IPS-20b (cell line): ENCODE measurements around the gene UGP2.
"Not testable (repeated sequence)": the region's sequence is repeated elsewhere in the genome, so short reads cannot be mapped to it uniquely, and the experiment has no call there.

Experiments
- H3K27ac ChIP-seq: one replicate; pipeline ENCODE4 v1.5.1; 2013; ENCODE audit warnings: low read length
- H3K27me3 ChIP-seq: 2 replicates; pipeline ENCODE4 v1.6.1; 2013; ENCODE audit warnings: mild to moderate bottlenecking, low read length, inconsistent platforms; ENCODE audit not compliant: insufficient read depth
- H3K36me3 ChIP-seq: 2 replicates; pipeline ENCODE4 v1.6.1; 2013; ENCODE audit warnings: low read depth, mild to moderate bottlenecking, inconsistent platforms, low read length, moderate library complexity; ENCODE audit not compliant: insufficient read depth
- H3K4me1 ChIP-seq: 2 replicates; pipeline ENCODE4 v1.6.1; 2013; ENCODE audit warnings: mild to moderate bottlenecking, control low read depth, inconsistent platforms, low read length, moderate library complexity; ENCODE audit not compliant: insufficient read depth
- H3K4me3 ChIP-seq: 2 replicates; pipeline ENCODE4 v1.5.1; 2013; ENCODE audit warnings: mild to moderate bottlenecking, low read length, inconsistent platforms
- H3K9ac ChIP-seq: 2 replicates; pipeline ENCODE4 v1.6.1; 2013; ENCODE audit warnings: low read depth, mild to moderate bottlenecking, inconsistent platforms, low read length, moderate library complexity
- H3K9me3 ChIP-seq: 2 replicates; pipeline ENCODE4 v1.6.1; 2013; ENCODE audit warnings: mild to moderate bottlenecking, low read depth, low read length, inconsistent platforms; ENCODE audit not compliant: insufficient read depth

UGP2 gene

DNA sequence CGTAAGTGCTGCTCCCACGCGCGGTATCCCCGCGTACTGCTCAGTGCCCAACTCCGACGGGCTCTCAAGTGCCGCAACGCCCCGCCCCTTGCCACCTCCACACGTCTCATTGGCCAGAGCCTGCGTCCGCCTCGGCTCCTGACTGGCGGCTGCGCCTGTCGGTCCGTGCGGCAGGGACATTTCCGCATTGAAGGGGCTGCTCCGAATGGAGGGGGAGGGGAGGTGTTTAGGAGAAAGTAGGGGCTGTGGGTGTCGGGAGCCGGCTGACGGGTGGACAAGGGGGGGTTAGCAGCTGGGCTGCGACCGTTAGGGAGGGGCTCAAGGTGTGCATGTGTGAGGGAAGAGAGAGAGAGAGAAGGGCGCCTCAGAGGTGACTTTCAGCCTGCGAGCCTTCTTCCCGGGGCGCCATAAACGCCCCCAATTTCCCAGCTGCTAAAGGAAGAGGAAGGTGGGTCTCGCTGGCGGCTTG, 877 bp upstream of the UGP2 start:
- H3K27me3 ChIP-seq, result no peaks in the 10 kb centered on the region
- no peaks in the 10 kb centered on the region for H3K9me3 ChIP-seq
- H3K36me3 ChIP-seq, result peaks cover 19% of the 10 kb centered on the region
- peak overlapping the region; percentile 84 for H3K4me3 ChIP-seq
- peaks cover 10% of the 10 kb centered on the region; the same call in 1 of the 2 replicates for H3K4me1 ChIP-seq
- peak overlapping the region; percentile 90 for H3K9ac ChIP-seq
- H3K27ac ChIP-seq, result peak overlapping the region; percentile 95

- no peaks in the 10 kb centered on the region for H3K9me3 ChIP-seq
- H3K4me1 ChIP-seq, result peaks cover 25% of the 10 kb centered on the region; the same call in 1 of the 2 replicates
- H3K9ac ChIP-seq, result peak overlapping the region; percentile 90
- H3K36me3 ChIP-seq, result peaks cover 19% of the 10 kb centered on the region
- no peaks in the 10 kb centered on the region for H3K27me3 ChIP-seq
- H3K27ac ChIP-seq, result peak overlapping the region; percentile 34
- H3K4me3 ChIP-seq, result peak overlapping the region; percentile 84
Measured at GRCh38 chr2:63842149-63843061, 709 bp downstream of the UGP2 start.

DNA sequence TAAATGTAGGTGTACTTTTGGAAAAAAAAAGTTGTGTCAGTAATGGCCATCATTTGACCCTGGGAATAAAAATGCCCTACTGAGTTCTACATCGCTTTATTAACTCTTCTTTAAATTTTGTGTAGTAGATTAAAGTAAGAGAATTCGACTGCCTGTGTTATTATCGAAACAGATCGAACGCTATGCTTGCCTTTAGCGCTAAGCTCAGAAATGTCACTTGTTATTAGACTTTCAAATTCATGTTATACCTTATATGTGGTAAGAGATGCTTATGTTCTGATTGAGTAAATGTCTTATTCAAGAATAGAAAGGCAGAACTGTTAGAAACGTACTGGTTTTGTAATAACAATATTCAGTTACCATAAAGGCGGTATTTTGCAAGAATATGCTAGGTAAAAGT, 1.4 kb downstream of the UGP2 start:
- Histone ChIP-seq H3K4me3 (peak overlapping the region; percentile 84), H3K9me3 (no peaks in the 10 kb centered on the region), H3K36me3 (peaks cover 19% of the 10 kb centered on the region), H3K4me1 (peaks cover 29% of the 10 kb centered on the region; the same call in 1 of the 2 replicates), H3K9ac (peak overlapping the region; percentile 90), H3K27me3 (no peaks in the 10 kb centered on the region), H3K27ac (peak overlapping the region; percentile 34)

DNA sequence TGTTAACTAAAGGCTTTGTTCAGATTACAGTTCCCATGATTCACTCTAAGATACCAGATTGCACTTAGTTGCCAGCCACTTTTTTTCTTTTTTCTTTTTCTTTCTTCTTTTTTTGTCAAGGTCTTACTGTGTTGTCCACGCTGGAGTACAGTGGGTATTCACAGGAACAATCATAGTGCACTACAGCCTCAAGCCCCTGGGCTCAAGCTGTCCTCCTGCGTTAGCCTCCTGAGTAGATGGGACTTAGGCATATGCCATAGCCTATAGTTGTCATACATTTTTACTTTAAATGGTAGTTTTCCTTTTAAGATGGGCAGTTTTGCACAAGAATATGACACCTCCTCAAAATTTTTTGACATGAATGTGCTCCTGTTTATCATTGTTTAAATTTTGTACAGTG, 2.1 kb downstream of the UGP2 start:
- peaks cover 32% of the 10 kb centered on the region; the same call in 1 of the 2 replicates for H3K4me1 ChIP-seq
- H3K27me3 ChIP-seq, result no peaks in the 10 kb centered on the region
- no peaks in the 10 kb centered on the region for H3K9me3 ChIP-seq
- H3K36me3 ChIP-seq, result peaks cover 19% of the 10 kb centered on the region
- peak overlapping the region; percentile 84 for H3K4me3 ChIP-seq
- peak overlapping the region; percentile 90 for H3K9ac ChIP-seq
- peak overlapping the region; percentile 7 for H3K27ac ChIP-seq

GRCh38 chr2:63844616-63845015, 2.9 kb downstream of the UGP2 start:
- H3K27me3 ChIP-seq, result no peaks in the 10 kb centered on the region
- peaks cover 31% of the 10 kb centered on the region; the same call in 1 of the 2 replicates for H3K4me1 ChIP-seq
- peak overlapping the region; percentile 84 for H3K4me3 ChIP-seq
- no peaks in the 10 kb centered on the region for H3K9me3 ChIP-seq
- peaks cover 19% of the 10 kb centered on the region for H3K36me3 ChIP-seq
- H3K27ac ChIP-seq, result peak overlapping the region; percentile 7
- H3K9ac ChIP-seq, result peak overlapping the region; percentile 90

- H3K4me1 ChIP-seq, result peaks cover 37% of the 10 kb centered on the region
- H3K9me3 ChIP-seq, result no peaks in the 10 kb centered on the region
- H3K9ac ChIP-seq, result peak overlapping the region; percentile 90; the same call in 1 of the 2 replicates
- H3K36me3 ChIP-seq, result peaks cover 21% of the 10 kb centered on the region
- peak overlapping the region; percentile 52 for H3K27ac ChIP-seq
- H3K4me3 ChIP-seq, result peak overlapping the region; percentile 84
- H3K27me3 ChIP-seq, result no peaks in the 10 kb centered on the region
Measured at GRCh38 chr2:63845866-63846265, 4.2 kb downstream of the UGP2 start.

GRCh38 chr2:63846487-63846886, 4.8 kb downstream of the UGP2 start:
- H3K36me3 ChIP-seq, result peaks cover 27% of the 10 kb centered on the region
- peak overlapping the region; percentile 52 for H3K27ac ChIP-seq
- H3K9ac ChIP-seq, result peak overlapping the region; percentile 90
- H3K27me3 ChIP-seq, result no peaks in the 10 kb centered on the region
- H3K4me3 ChIP-seq, result peak overlapping the region; percentile 84
- no peaks in the 10 kb centered on the region for H3K9me3 ChIP-seq
- peaks cover 43% of the 10 kb centered on the region for H3K4me1 ChIP-seq

DNA sequence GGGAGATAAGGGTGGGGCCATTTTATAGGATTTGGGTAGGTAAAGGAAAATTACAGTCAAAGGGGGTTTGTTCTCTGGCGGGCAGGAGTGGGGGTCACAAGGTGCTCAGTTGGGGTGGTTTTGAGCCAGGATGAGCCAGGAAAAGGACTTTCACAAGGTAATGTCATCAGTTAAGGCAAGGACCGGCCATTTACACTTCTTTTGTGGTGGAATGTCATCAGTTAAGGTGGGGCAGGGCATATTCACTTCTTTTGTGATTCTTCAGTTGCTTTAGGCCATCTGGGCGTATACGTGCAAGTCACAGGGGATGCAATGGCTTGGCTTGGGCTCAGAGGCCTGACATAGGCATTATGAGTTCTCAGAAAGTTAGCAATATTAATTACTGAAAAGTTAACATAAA, 5.9 kb downstream of the UGP2 start:
- H3K9me3 ChIP-seq, H3K27me3 ChIP-seq: not testable (repeated sequence)
- peaks cover 38% of the 10 kb centered on the region for H3K36me3 ChIP-seq
- peaks cover 54% of the 10 kb centered on the region for H3K4me1 ChIP-seq
- peak overlapping the region; percentile 74 for H3K27ac ChIP-seq
- peak overlapping the region; percentile 84 for H3K4me3 ChIP-seq
- peak overlapping the region; percentile 90; the same call in 1 of the 2 replicates for H3K9ac ChIP-seq

DNA sequence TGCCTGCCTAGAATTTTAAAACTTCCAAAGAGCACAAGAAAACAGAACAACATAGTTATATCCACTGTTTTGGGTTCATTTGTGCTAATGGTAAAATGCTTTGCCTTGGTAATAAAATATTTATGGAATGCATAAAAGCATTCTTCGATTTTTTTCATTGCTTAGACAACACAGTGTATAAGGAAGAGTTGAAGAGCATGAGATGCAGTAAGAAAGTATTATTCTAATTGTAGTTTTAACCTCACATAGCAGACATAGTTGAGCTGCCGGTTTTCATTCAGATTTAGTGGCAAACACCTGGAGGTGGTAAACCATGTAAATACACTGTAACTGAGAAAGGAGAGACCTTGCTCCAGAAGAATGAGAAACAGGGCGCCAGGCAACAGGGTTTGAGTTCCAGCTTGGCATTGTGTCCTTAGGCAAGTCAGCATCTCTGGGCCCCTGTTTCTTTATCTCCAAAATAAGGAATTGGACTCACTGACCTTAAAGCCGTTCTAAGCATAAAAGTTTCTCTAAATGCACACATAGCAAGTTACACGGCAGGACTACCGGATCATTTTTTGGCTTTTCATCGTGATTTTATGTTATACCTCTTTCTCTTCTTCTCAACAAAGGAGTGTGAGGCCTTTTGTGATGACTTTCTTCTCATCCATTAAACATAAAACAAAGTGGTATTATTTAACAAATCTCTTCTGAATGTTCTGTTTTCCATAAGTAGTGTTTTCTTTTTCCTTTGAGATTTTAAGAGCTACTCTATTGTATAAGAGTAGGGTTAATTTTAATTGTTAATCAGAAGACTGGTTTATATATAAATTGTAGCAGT, 7.9 kb downstream of the UGP2 start:
- H3K27ac ChIP-seq, result peak overlapping the region; percentile 86
- H3K4me3 ChIP-seq, result peak overlapping the region; percentile 59
- peak overlapping the region; percentile 84 for H3K9ac ChIP-seq
- no peaks in the 10 kb centered on the region for H3K27me3 ChIP-seq
- peaks cover 74% of the 10 kb centered on the region for H3K4me1 ChIP-seq
- H3K36me3 ChIP-seq, result peaks cover 42% of the 10 kb centered on the region; the same call in 1 of the 2 replicates
- H3K9me3 ChIP-seq, result no peaks in the 10 kb centered on the region

GRCh38 chr2:63850204-63850571, 8.5 kb downstream of the UGP2 start:
- peak overlapping the region; percentile 84 for H3K9ac ChIP-seq
- H3K9me3 ChIP-seq, result no peaks in the 10 kb centered on the region
- H3K4me3 ChIP-seq, result peak overlapping the region; percentile 59
- H3K27me3 ChIP-seq, result no peaks in the 10 kb centered on the region
- H3K4me1 ChIP-seq, result peaks cover 80% of the 10 kb centered on the region
- H3K27ac ChIP-seq, result peak overlapping the region; percentile 81
- peaks cover 39% of the 10 kb centered on the region; the same call in 1 of the 2 replicates for H3K36me3 ChIP-seq

GRCh38 chr2:63850649-63851048, 9.0 kb downstream of the UGP2 start:
- Histone ChIP-seq H3K9me3 (no peaks in the 10 kb centered on the region), H3K27ac (peak overlapping the region; percentile 45), H3K4me1 (peaks cover 79% of the 10 kb centered on the region), H3K4me3 (peak overlapping the region; percentile 59), H3K27me3 (no peaks in the 10 kb centered on the region), H3K36me3 (peaks cover 40% of the 10 kb centered on the region; the same call in 1 of the 2 replicates), H3K9ac (peak overlapping the region; percentile 84)
